K562 (cell line): Measurements from ENCODE around the gene CCDC13. TPM values are rescaled to one million over a fixed set of nuclear protein-coding genes. Genes with fewer than 3 reads are reported as not detected.

Experiments used
- ATAC-seq: fragments of 200-7000 bp; cut with Tn5 transposase; 3 replicates; pipeline ENCODE4 v1.9.1; 2020; ENCODE audit warnings: moderate library complexity
- BruUV-seq: library from RNA; stranded (reverse); fragments of 400-500 nt; replicated peaks from 2 replicates; lab custom pipeline; 2021; lab: Mats Ljungman, UMichigan
- CTCF ChIA-PET: fragments of 300-600 bp; formaldehyde crosslinking; extraction: SDS; loops from one replicate; lab custom pipeline; 2021; ENCODE audit warnings: low intra/inter-chr PET ratio; lab: Yijun Ruan, JAX
- POLR2A ChIA-PET: fragments of 300-600, 350-650 bp; sonication (Branson Sonifier 250); formaldehyde crosslinking; extraction: SDS; loops from one replicate; lab custom pipeline; 2021; ENCODE audit warnings: antibody characterized with exemption, inconsistent platforms; lab: Yijun Ruan, JAX
- DNase-seq, 4 experiments: peaks; one replicate each; pipeline versions ENCODE4 v3.0.0 to v3.0.0-alpha.2; 2011 to 2018; ENCODE audit warnings: low spot score in 3 of 4, mixed read lengths in 3 of 4; ENCODE audit errors: extremely low read depth in 1 of 4
- FAIRE-seq: peaks from 2 replicates; lab custom pipeline; 2011; peaks lifted over from hg19 to GRCh38; lab: Jason Lieb, UNC
- H2AFZ ChIP-seq: 2 replicates; pipeline ENCODE4 v1.6.0; 2011; ENCODE audit warnings: low read depth, low read length, control low read depth, inconsistent platforms
- H3K27ac ChIP-seq: fragments of 200-600 bp; 3 replicates; pipeline ENCODE4 v1.8.0; 2011; ENCODE audit warnings: low read depth, mild to moderate bottlenecking, control low read depth, inconsistent platforms, low read length, moderate library complexity, mixed read lengths; ENCODE audit errors: extremely low read depth
- H3K27me3 ChIP-seq, 2 experiments: fragments of 300-600 bp in 1 of 2; 2 replicates in 1 of 2; 3 replicates in 1 of 2; pipeline versions ENCODE4 v1.6.0 to v1.8.0; 2011; ENCODE audit warnings: inconsistent platforms in 2 of 2, low read length in 2 of 2, mild to moderate bottlenecking in 1 of 2, mixed read lengths in 1 of 2, moderate library complexity in 1 of 2; ENCODE audit not compliant: control insufficient read depth in 2 of 2, insufficient read depth in 2 of 2
- H3K36me3 ChIP-seq: fragments of 300-600 bp; 3 replicates; pipeline ENCODE4 v1.8.0; 2011; ENCODE audit warnings: mild to moderate bottlenecking, low read length, inconsistent platforms; ENCODE audit not compliant: control insufficient read depth, insufficient read depth
- H3K4me1 ChIP-seq, 2 experiments: fragments of 200-600 bp in 1 of 2; replicated peaks in 1 of 2; 2 replicates in 1 of 2; 3 replicates in 1 of 2; pipeline versions ENCODE4 v1.5.1 to v1.8.0; 2011; ENCODE audit warnings: inconsistent platforms in 2 of 2, low read length in 2 of 2, mild to moderate bottlenecking in 1 of 2, mixed read lengths in 1 of 2, moderate library complexity in 1 of 2; ENCODE audit not compliant: control insufficient read depth in 2 of 2, insufficient read depth in 2 of 2
- H3K4me2 ChIP-seq: 2 replicates; pipeline ENCODE4 v1.6.1; 2011; ENCODE audit warnings: low read length, control low read depth, inconsistent platforms, mixed read lengths; ENCODE audit not compliant: insufficient read depth
- H3K4me3 ChIP-seq: fragments of 200-600 bp; sonication (generic), shearing (Covaris generic); 2 replicates; pipeline ENCODE4 v1.5.1; 2016; ENCODE audit warnings: control low read depth, inconsistent platforms
- H3K79me2 ChIP-seq: fragments of 200-600 bp; 3 replicates; pipeline ENCODE4 v1.8.0; 2011; ENCODE audit warnings: low read length, inconsistent platforms; ENCODE audit not compliant: control insufficient read depth, insufficient read depth
- H3K9ac ChIP-seq, 2 experiments: 2 replicates each; pipeline versions ENCODE4 v1.6.0 to v1.6.1; 2011; ENCODE audit warnings: low read depth in 2 of 2, low read length in 2 of 2, control low read depth in 1 of 2, inconsistent platforms in 1 of 2, mild to moderate bottlenecking in 1 of 2, mixed read lengths in 1 of 2; ENCODE audit not compliant: insufficient read depth in 1 of 2
- H3K9me1 ChIP-seq: one replicate; pipeline ENCODE4 v1.6.0; 2011; ENCODE audit warnings: inconsistent platforms, mild to moderate bottlenecking, low read length, moderate library complexity; ENCODE audit not compliant: control insufficient read depth, insufficient read depth
- H3K9me3 ChIP-seq: replicated peaks from 2 replicates; pipeline ENCODE4 v1.5.1; 2011; ENCODE audit warnings: low read depth, low read length, inconsistent platforms; ENCODE audit not compliant: control insufficient read depth, insufficient read depth
- H4K20me1 ChIP-seq: replicated peaks from 2 replicates; pipeline ENCODE4 v1.6.1; 2011; ENCODE audit warnings: low read length, inconsistent platforms, mixed read lengths; ENCODE audit not compliant: control insufficient read depth, insufficient read depth
- GABPB2 ChIP-seq: fragments of 250-450 bp; sonication (Bioruptor Pico); conservative IDR thresholded peaks from 2 replicates; pipeline ENCODE4 v1.5.1; 2021; ENCODE audit warnings: mild to moderate bottlenecking
- NCOA2 ChIP-seq, 2 experiments: fragments of 450-650 bp; IDR thresholded peaks; 2 replicates each; pipeline ENCODE4 v1.6.1; 2018; ENCODE audit warnings: mild to moderate bottlenecking in 2 of 2, moderate library complexity in 1 of 2; ENCODE audit not compliant: partially characterized antibody in 2 of 2
- NFE2L1 ChIP-seq: fragments of 450-650 bp; IDR thresholded peaks from 2 replicates; pipeline ENCODE4 v1.6.1; 2016; ENCODE audit warnings: missing genetic modification characterization, low read depth, mild to moderate bottlenecking, missing compliant biosample characterization, moderate library complexity, borderline replicate concordance
- ZNF212 ChIP-seq: fragments of 450-650 bp; formaldehyde crosslinking; IDR thresholded peaks from 2 replicates; pipeline ENCODE4 v1.4.0; 2020; ENCODE audit warnings: mild to moderate bottlenecking
- WGBS: fragments of 100-300 bp; shearing (Covaris generic); methylation state at CpG from one replicate; pipeline ENCODE4 v1.1.6; 2016; ENCODE audit warnings: low coverage, mixed read lengths; ENCODE audit not compliant: insufficient coverage; ENCODE audit errors: missing lambda C conversion rate; 5-methylcytosine and 5-hydroxymethylcytosine counted together
- in situ Hi-C: fragments of 300-500 bp; cut with MboI; formaldehyde crosslinking; loops from 4 replicates; pipeline ENCODE4 v1.15.0; 2018; ENCODE audit warnings: inconsistent platforms, mixed read lengths
- intact Hi-C: fragments of 100-400 bp; cut with micrococcal nuclease; formaldehyde crosslinking; loops from 2 replicates; pipeline ENCODE4 v1.14.2; 2022
- polyA plus RNA-seq, 8 experiments: library from polyadenylated mRNA; depleted of rRNA in 4 of 8; stranded (reverse) in 5 of 8; unstranded in 3 of 8; fragments of >200 nt; fragmentation: Nextera tagmentation in 2 of 8; fragmentation: Illumina TruSeq in 1 of 8; extraction: Ambion mirVana in 2 of 8; extraction: Trizol in 1 of 8; gene quantifications; 2 replicates each; pipeline versions ENCODE4 v1.2.1 to v1.2.3, GENCODE V29; 2011 to 2014; ENCODE audit warnings: inconsistent platforms in 1 of 8, missing spikeins in 1 of 8
- total RNA-seq, 7 experiments: library from RNA; depleted of rRNA in 6 of 7; stranded (reverse); fragments of >200 nt in 6 of 7; fragmentation: Illumina TruSeq in 2 of 7; extraction: Trizol in 2 of 7; gene quantifications; 2 replicates each; pipeline versions ENCODE4 v1.2.1 to v1.2.3, GENCODE V29; 2011 to 2021; ENCODE audit warnings: low replicate concordance in 1 of 7
- TF ChIP-seq, protein P1 (sequence below): IDR thresholded peaks from 2 replicates; pipeline ENCODE4 v1.6.1; 2016; ENCODE audit warnings: missing genetic modification characterization, missing compliant biosample characterization

Gene CCDC13
- total and polyA plus RNA-seq, 9 of the 15 experiments (the other 6 are each of a cell fraction or from before 2014, with no cell fraction given), result 0.20 to 0.70 (median 0.48) TPM; not detected in 2

DNA sequence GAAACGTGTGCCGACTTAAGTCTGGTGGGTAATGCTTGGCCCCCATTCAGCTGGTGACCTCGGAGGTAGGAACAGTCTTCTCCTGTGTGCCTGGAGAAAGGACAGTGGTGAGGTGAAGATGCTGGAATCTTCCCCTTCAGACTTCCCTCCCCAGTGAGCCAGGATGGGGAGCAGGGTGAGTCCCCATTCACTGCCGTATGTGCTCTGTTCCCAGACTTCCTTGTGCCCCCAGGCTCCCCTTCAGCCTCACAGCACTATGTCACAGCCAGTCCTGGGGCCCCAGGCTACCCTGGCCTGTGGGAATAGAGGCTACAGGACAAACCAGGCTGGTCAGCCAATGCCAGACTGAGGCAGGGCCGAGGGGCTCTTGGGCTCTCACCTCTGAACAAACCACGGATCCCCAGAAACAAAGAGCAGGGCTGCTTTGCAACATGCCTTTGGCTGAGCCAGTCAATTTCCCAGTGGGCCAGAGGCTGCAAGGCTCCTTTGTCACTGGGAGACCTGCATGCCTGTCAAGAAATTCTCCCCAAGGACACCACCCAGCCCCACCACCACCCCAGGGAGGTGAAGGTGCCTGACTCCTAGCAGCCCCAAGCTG, 38.7 kb downstream of the CCDC13 start (continued):
- TF ChIP-seq GABPB2 (CRISPR knock-in tag), result no peak

DNA sequence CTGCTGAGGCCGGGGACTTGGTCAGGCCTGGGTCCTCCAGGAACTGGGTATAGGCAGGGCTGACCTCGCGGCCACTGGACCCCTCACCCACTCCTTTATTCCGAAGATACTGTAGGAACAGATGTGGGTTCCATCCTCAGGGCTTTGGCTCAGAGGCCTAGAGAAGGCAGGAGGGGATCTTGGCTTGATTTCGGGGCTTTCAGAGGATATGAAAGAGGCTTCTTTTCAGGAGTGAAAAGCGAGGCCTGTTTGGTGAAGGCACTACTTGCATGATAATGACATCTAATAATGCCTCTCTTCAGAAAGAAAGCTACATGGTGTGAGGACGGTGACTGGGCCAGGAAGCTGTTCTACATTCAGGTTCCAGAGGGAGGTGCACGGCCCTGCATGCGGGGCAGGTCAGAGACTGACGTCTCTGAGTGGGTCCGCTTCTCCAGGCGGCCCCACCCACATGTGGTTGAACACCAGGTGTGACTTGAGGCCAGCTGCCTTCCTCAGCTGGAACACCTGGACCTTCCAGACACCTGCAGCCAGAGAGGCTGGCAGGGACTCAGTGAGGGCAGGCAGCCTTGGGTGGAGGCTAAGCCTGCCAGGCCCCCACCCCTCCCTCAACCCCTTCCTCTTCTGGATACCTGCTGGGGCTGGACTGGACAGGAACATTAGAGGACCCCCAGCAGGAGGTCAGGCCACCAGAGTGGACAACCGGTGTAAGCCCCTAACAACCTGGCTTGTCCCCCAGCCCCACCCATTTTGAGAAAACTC, 39.4 kb downstream of the CCDC13 start:
- ChIA-PET POLR2A (interaction anchor here (0.6 kb wide), 1 partner anchor 12 kb away, joined by 3 read pairs; no protein-coding TSS in a partner anchor), CTCF (no interaction called here)
- intact Hi-C loops, result no loop called here
- H3K27ac ChIP-seq, result no peak overlapping the region
- FAIRE-seq (no peak), ATAC-seq (no peak), DNase-seq (no peak)
- BruUV-seq, result no TSS peak
- in situ Hi-C loops, result no loop called here
- H3K9ac ChIP-seq, result no peak overlapping the region
- H3K27me3 ChIP-seq, result peaks cover 26 to 34% of the 10 kb centered on the region in 2 experiments; a peak in 4 of 5 replicates
- H3K4me1 ChIP-seq, result no peaks in the 10 kb centered on the region
- no peaks in the 10 kb centered on the region; the same call in 1 of the 2 replicates for H4K20me1 ChIP-seq
- 19% methylated on average over 13 of the region's 13 CpGs for WGBS
- no peaks in the 10 kb centered on the region for H3K36me3 ChIP-seq
- H2AFZ ChIP-seq, result no peak overlapping the region
- no peak overlapping the region for H3K4me3 ChIP-seq
- H3K4me2 ChIP-seq, result no peak overlapping the region
- H3K9me3 ChIP-seq, result 0 out of 2 replicates have a peak, but pooled peaks cover 2% of the 10 kb centered on the region
- H3K9me1 ChIP-seq, result no peaks in the 10 kb centered on the region
- TF ChIP-seq NCOA2 (IDR thresholded peaks at IDR 0.05; ENCODE audit: partially characterized antibody in 2 of 2) (no peak), ZNF212 (CRISPR knock-in tag) (no peak), NFE2L1 (no peak)
- TF ChIP-seq, protein P1, sequence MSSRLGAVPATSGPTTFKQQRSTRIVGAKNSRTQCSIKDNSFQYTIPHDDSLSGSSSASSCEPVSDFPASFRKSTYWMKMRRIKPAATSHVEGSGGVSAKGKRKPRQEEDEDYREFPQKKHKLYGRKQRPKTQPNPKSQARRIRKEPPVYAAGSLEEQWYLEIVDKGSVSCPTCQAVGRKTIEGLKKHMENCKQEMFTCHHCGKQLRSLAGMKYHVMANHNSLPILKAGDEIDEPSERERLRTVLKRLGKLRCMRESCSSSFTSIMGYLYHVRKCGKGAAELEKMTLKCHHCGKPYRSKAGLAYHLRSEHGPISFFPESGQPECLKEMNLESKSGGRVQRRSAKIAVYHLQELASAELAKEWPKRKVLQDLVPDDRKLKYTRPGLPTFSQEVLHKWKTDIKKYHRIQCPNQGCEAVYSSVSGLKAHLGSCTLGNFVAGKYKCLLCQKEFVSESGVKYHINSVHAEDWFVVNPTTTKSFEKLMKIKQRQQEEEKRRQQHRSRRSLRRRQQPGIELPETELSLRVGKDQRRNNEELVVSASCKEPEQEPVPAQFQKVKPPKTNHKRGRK (tag), result no peak
- no peaks in the 10 kb centered on the region for H3K79me2 ChIP-seq
